Osteocyte (in vitro differentiated cells): ENCODE data around the gene NRG3. TPM values are rescaled to one million over a fixed set of nuclear protein-coding genes. Genes with fewer than 3 reads are reported as not detected.

Experiments used
- DNase-seq: peaks from one replicate; pipeline ENCODE4 v3.0.0; 2021; ENCODE audit warnings: mixed read lengths; ENCODE audit not compliant: unreplicated experiment; ENCODE audit errors: extremely low spot score
- H3K27ac Mint-ChIP-seq: one replicate; pipeline ENCODE4 v1.8.0; 2021; ENCODE audit warnings: mild to moderate bottlenecking, mixed read lengths; ENCODE audit not compliant: unreplicated experiment
- H3K27me3 Mint-ChIP-seq: one replicate; pipeline ENCODE4 v1.8.0; 2021; ENCODE audit warnings: mixed read lengths; ENCODE audit not compliant: unreplicated experiment
- H3K36me3 Mint-ChIP-seq: one replicate; pipeline ENCODE4 v1.8.0; 2021; ENCODE audit warnings: mixed read lengths; ENCODE audit not compliant: unreplicated experiment
- H3K4me1 Mint-ChIP-seq: one replicate; pipeline ENCODE4 v1.8.0; 2021; ENCODE audit warnings: mixed read lengths; ENCODE audit not compliant: unreplicated experiment
- H3K4me3 Mint-ChIP-seq: one replicate; pipeline ENCODE4 v1.8.0; 2021; ENCODE audit warnings: mild to moderate bottlenecking, moderate library complexity, mixed read lengths; ENCODE audit not compliant: unreplicated experiment
- H3K9me3 Mint-ChIP-seq: one replicate; pipeline ENCODE4 v1.8.0; 2021; ENCODE audit warnings: mixed read lengths; ENCODE audit not compliant: unreplicated experiment
- total RNA-seq: library from RNA; stranded (reverse); gene quantifications from 2 replicates; pipeline ENCODE4 v1.2.1, GENCODE V29; 2021
- TF ChIP-seq, protein P1 (sequence below): fragments of 200-600 bp; sonication (generic); IDR thresholded peaks from 2 replicates; pipeline ENCODE4 v1.5.0; 2021; ENCODE audit warnings: antibody characterized with exemption, mild to moderate bottlenecking, moderate library complexity

Gene NRG3
- total RNA-seq, 1 donor from 2014 or later = not detected

DNA sequence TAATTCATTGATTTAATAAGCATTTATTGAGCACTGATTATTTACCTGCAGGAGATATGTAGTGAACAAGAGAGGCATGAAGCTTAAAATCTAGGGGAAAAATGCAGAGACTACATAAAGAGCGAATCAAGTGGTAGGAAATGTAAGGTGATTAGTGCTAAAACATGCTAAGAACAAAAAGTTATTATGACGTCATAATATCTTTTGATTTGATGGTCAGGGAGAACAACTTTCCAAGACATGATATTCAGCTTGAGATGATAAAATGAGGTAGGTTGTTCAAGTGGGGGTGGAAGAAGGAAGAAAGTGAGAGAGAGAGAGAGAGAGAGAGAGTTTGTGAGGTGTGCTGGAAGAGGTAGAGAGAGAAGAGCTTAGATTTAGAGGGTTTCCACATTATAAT is 317.7 kb downstream of the NRG3 start:
- no peaks in the 10 kb centered on the region for H3K36me3 Mint-ChIP-seq
- no peak overlapping the region for H3K27ac Mint-ChIP-seq
- peaks cover 5% of the 10 kb centered on the region for H3K9me3 Mint-ChIP-seq
- H3K27me3 Mint-ChIP-seq = no peaks in the 10 kb centered on the region
- TF ChIP-seq, protein P1, sequence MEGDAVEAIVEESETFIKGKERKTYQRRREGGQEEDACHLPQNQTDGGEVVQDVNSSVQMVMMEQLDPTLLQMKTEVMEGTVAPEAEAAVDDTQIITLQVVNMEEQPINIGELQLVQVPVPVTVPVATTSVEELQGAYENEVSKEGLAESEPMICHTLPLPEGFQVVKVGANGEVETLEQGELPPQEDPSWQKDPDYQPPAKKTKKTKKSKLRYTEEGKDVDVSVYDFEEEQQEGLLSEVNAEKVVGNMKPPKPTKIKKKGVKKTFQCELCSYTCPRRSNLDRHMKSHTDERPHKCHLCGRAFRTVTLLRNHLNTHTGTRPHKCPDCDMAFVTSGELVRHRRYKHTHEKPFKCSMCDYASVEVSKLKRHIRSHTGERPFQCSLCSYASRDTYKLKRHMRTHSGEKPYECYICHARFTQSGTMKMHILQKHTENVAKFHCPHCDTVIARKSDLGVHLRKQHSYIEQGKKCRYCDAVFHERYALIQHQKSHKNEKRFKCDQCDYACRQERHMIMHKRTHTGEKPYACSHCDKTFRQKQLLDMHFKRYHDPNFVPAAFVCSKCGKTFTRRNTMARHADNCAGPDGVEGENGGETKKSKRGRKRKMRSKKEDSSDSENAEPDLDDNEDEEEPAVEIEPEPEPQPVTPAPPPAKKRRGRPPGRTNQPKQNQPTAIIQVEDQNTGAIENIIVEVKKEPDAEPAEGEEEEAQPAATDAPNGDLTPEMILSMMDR = no peak
- no peaks in the 10 kb centered on the region for H3K4me1 Mint-ChIP-seq
- H3K4me3 Mint-ChIP-seq = no peak overlapping the region
- no peak for DNase-seq

DNA sequence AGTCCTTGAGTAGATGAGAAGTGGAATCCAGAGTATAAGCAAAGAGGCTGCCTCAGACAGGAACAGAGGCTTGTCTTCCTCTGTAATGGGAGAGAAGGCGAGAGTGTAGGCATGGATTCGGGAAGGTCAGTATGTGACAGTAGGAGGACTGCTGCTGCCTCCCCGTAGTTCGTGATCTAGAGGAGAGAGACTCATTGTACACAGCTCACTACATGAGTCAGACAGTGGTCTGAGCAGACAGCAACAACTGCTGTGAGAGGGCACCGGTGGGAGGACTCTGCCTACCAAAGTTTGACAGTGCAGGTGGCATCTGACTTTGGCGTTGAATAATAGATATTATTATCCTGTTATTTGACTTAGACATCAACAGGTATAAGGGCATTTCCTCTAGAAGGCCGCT is 319.4 kb downstream of the NRG3 start:
- Mint-ChIP-seq H3K27me3 (no peaks in the 10 kb centered on the region), H3K4me3 (no peak overlapping the region), H3K4me1 (no peaks in the 10 kb centered on the region), H3K27ac (no peak overlapping the region), H3K36me3 (no peaks in the 10 kb centered on the region), H3K9me3 (peaks cover 5% of the 10 kb centered on the region)
- DNase-seq = no peak
- TF ChIP-seq, protein P1 = no peak

DNA sequence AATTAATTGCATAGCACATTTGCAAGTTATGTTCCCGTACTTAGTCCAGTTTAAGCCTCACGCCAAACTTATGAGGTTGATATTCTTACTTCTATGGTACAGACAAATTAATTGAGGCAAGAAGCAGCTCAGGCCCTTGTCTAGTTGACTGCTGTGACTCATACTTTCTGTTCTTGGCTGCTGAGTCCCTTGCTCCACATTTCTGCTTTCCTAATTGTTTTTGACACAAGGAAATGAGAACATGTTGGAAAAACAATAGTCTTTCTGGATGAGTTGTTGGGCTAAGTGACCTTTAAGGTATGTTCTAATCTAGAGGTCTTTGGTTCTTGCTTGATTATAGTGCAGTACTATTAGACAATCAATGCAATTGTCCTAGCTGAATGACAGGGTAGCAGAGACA is 331.8 kb downstream of the NRG3 start:
- no peaks in the 10 kb centered on the region for H3K36me3 Mint-ChIP-seq
- H3K27me3 Mint-ChIP-seq = no peaks in the 10 kb centered on the region
- TF ChIP-seq, protein P1 = no peak
- DNase-seq = no peak
- H3K4me1 Mint-ChIP-seq = no peaks in the 10 kb centered on the region
- H3K27ac Mint-ChIP-seq = no peak overlapping the region
- no peak overlapping the region for H3K4me3 Mint-ChIP-seq
- peaks cover 26% of the 10 kb centered on the region for H3K9me3 Mint-ChIP-seq

DNA sequence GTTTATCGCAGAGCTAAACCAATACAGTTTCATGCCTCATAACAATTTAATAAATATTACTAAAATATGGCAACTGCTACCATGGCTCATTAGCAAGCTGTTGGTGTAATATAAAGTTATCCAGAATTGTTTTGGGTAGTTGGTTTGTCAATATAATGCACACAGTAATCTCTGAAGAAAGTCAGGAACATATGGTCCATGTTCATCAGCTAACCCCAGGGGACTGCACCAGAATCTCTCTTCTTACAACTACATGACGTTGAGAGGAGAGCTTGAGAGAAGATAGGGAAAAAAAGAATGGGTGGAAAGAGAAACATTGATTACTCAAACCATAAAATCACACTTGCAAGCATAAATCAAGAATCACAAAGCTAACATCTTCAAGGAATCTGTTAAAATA is 333.7 kb downstream of the NRG3 start:
- TF ChIP-seq, protein P1 = no peak
- no peak for DNase-seq
- H3K36me3 Mint-ChIP-seq = no peaks in the 10 kb centered on the region
- no peak overlapping the region for H3K27ac Mint-ChIP-seq
- H3K4me3 Mint-ChIP-seq = no peak overlapping the region
- H3K9me3 Mint-ChIP-seq = peaks cover 25% of the 10 kb centered on the region
- no peaks in the 10 kb centered on the region for H3K27me3 Mint-ChIP-seq
- no peaks in the 10 kb centered on the region for H3K4me1 Mint-ChIP-seq

DNA sequence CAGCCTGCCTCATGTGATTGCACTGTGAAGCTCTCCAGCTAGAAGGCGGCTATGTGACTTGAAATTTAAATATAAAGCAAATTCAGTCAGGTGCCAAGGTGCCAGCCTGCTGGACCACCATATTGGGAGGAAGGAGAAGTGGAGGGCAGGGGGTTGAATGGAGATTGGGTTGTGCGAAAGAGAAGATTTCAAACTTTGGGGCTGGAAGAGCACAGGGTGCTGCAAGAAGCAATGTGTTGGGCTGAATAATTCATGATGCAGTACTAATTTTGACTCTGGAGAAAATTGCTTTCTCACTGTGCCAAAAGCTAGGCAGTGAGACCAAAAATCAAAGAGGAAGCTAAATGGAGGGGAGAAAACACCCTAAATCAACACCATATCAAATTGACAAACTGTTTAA is 335.3 kb downstream of the NRG3 start:
- H3K4me1 Mint-ChIP-seq = no peaks in the 10 kb centered on the region
- no peak overlapping the region for H3K27ac Mint-ChIP-seq
- H3K4me3 Mint-ChIP-seq = no peak overlapping the region
- TF ChIP-seq, protein P1 = no peak
- H3K36me3 Mint-ChIP-seq = no peaks in the 10 kb centered on the region
- DNase-seq = no peak
- H3K9me3 Mint-ChIP-seq = peaks cover 22% of the 10 kb centered on the region
- H3K27me3 Mint-ChIP-seq = no peaks in the 10 kb centered on the region
